ENCODE results near the gene FOXP2.
"Not testable (repeated sequence)": the region's sequence is repeated elsewhere in the genome, so short reads cannot be mapped to it uniquely, and the experiment has no call there.

Gene FOXP2

DNA sequence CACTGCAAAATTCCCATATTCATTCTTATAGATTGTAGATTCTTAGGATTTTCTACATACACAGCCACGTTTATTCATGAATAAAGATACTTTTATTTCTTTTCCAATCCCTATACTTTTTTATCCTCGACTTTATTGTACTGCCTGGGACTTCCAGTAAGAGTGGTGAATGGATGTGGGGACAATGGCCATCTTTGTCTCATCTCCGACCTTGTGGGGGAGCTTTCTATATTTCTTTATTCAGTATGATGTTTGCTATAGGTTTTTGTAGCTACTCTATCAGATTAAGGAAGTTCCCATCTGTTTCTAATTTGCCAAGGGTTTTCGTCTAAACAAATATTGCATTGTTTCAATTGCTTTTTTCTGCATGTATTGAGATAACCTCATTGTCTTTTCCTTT lies 184.3 kb downstream of the FOXP2 start:
- no peak for TF ChIP-seq ZFX (IDR thresholded peaks at IDR 0.05; ENCODE audit: borderline replicate concordance)
- TF ChIP-seq, protein P1, sequence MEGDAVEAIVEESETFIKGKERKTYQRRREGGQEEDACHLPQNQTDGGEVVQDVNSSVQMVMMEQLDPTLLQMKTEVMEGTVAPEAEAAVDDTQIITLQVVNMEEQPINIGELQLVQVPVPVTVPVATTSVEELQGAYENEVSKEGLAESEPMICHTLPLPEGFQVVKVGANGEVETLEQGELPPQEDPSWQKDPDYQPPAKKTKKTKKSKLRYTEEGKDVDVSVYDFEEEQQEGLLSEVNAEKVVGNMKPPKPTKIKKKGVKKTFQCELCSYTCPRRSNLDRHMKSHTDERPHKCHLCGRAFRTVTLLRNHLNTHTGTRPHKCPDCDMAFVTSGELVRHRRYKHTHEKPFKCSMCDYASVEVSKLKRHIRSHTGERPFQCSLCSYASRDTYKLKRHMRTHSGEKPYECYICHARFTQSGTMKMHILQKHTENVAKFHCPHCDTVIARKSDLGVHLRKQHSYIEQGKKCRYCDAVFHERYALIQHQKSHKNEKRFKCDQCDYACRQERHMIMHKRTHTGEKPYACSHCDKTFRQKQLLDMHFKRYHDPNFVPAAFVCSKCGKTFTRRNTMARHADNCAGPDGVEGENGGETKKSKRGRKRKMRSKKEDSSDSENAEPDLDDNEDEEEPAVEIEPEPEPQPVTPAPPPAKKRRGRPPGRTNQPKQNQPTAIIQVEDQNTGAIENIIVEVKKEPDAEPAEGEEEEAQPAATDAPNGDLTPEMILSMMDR (IDR thresholded peaks at IDR 0.05), result no peak
- H3K27ac ChIP-seq, result no peak overlapping the region

DNA sequence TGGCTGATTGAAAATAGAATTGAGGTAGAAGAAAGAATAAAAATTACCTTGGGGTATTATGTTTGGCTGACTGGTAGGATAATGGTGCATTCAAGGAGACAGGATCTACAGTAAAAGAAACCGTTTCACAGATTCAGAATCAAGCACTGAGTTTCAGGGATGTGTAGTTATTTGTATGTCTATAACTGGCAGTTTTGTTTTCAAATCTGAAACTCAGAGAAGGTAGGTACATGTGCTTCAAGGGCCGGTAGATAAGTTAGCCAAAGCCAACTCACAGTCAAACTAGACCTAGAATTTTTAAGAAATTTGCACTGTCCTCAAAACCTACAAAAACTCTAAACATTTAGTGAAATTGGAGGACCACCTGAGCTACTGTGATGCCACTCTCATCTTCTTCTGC lies 191.5 kb downstream of the FOXP2 start:
- TF ChIP-seq, protein P1 (IDR thresholded peaks at IDR 0.05), result no peak
- no peak overlapping the region for H3K27ac ChIP-seq

DNA sequence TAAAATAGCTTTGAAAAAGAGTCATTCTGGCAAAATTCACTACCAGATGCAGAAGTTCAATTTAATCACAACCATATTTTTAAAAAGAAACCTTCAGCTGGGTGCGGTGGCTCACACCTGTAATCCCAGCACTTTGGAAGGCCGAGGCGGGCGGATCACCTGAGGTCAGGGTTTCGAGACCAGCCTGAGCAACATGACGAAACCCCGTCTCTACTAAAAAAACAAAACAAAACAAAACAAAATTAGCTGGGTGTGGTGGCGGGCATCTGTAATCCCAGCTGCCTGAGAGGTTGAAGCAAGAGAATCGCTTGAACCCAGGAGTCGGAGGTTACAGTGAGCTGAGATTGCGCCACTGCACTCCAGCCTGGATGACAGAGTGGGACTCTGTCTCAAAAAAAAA lies 194.2 kb downstream of the FOXP2 start:
- not testable (repeated sequence) for H3K27ac ChIP-seq

DNA sequence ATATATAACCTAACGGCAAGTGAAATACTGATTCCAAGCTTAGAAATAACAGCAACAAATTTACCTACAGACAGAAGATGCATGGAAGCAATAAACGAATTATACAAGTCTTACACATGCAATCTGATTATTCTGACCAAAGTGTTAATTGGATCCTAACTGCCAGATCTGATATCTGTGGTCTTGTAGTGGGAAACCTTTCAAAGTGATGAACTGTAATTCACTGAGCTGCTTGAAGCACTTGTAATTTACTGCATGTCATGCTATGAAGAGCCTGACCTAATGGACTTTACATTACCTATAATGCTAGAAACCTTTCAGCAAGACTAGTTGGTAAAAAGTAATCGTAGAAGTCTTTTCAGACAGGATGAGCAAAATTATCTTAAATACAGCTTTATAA lies 205.6 kb downstream of the FOXP2 start:
- no peak for TF ChIP-seq ZFX (IDR thresholded peaks at IDR 0.05; ENCODE audit: borderline replicate concordance)
- TF ChIP-seq, protein P1 (IDR thresholded peaks at IDR 0.05), result no peak

DNA sequence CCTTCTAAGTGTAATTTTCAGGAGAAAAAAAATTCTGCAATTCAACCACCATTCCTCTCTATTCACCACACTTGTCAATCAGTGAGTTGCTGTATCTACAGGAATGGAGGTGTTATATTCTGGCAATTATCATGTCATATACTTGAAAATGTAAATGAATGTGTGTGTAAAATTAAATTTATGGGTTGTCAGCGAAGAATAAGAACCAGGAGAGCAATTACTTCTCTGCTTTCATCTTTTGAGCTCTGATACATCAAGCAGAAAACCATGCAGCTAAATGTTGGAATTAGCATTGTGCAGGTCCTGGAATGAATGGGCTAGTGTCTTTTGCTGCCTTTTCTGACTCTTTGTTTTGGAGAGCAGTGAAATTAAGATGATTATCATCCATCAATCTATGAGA lies 207.6 kb downstream of the FOXP2 start:
- no peak overlapping the region for H3K27ac ChIP-seq
- TF ChIP-seq, protein P1 (IDR thresholded peaks at IDR 0.05), result no peak
- TF ChIP-seq ZFX (IDR thresholded peaks at IDR 0.05; ENCODE audit: borderline replicate concordance), result no peak

More for the DNA sequence above, 205.6 kb downstream of the FOXP2 start:
- no peak overlapping the region for H3K27ac ChIP-seq

DNA sequence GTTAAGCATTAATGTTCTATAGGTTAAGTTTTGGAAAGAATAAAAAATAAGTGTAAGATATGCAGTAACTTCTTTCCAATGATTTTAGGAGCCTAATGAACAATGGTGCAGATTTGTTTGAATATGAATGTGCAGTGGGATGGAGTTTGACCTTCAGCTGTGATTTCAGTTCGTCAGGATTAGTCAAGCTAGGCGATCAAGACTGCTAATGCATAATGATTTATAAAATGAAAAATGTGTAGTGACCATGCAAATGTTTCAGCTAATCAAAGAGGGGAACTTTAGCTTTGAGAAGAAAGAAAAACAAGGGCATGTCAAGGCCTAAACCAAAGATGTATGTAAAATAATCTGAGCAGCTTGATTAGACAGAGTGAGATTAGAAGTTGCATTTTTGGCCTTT lies 208.5 kb downstream of the FOXP2 start:
- no peak overlapping the region for H3K27ac ChIP-seq
- TF ChIP-seq, protein P1 (IDR thresholded peaks at IDR 0.05), result no peak
- no peak for TF ChIP-seq ZFX (IDR thresholded peaks at IDR 0.05; ENCODE audit: borderline replicate concordance)

DNA sequence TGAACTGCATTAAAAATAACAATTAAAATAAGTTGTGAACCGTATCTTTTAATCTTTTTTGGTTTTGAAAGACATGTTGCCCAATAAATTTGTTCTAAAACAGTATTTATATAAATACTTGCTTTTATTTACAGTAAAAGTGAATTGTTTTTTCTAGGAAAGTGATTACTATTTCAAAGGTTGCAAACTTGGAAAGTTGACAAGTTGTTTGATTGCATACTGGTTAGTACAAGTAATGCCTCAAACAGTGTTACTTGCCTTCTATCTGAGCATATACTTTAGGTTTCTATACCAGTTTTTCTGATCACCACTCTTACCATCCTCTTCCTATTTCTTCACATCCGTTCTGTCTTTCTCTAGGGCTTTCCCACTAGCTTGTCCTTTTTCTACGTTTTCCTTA lies 212.6 kb downstream of the FOXP2 start:
- TF ChIP-seq, protein P1 (IDR thresholded peaks at IDR 0.05), result no peak
- no peak for TF ChIP-seq ZFX (IDR thresholded peaks at IDR 0.05; ENCODE audit: borderline replicate concordance)
- H3K27ac ChIP-seq, result no peak overlapping the region

DNA sequence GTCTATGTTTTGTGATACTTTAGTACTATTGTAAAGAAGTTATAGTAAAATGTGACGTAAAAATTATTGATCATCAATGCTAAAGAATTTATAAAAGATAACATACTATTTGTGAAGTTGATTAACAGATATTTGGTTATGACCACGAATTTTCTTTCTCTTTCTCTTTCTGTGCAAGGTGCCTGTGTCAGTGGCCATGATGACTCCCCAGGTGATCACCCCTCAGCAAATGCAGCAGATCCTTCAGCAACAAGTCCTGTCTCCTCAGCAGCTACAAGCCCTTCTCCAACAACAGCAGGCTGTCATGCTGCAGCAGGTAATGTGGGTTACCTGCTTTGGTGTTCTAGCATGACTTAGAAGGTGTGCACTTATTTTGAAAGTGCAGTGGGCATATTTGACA lies 213.7 kb downstream of the FOXP2 start:
- H3K27ac ChIP-seq, result no peak overlapping the region
- no peak for TF ChIP-seq ZFX (IDR thresholded peaks at IDR 0.05; ENCODE audit: borderline replicate concordance)
- TF ChIP-seq, protein P1 (IDR thresholded peaks at IDR 0.05), result no peak

Data from 22Rv1 (cell line).